Karpas-422 (cell line): ENCODE results near the gene HPS1. TPM values are rescaled to one million over a fixed set of nuclear protein-coding genes. Genes with fewer than 3 reads are reported as not detected.

Experiments
- DNase-seq: peaks from one replicate; pipeline ENCODE4 v3.0.0-alpha.2; 2015
- H2AFZ ChIP-seq: fragments of 200-600 bp; sonication (generic); 2 replicates; pipeline ENCODE4 v1.6.1; 2014; ENCODE audit warnings: antibody characterized with exemption, low read length, mixed read lengths
- H3K27ac ChIP-seq: fragments of 200-600 bp; sonication (generic); 2 replicates; pipeline ENCODE4 v1.5.1; 2014; ENCODE audit warnings: mild to moderate bottlenecking, low read length, moderate library complexity
- H3K27me3 ChIP-seq: fragments of 200-600 bp; sonication (generic); 2 replicates; pipeline ENCODE4 v1.6.1; 2014; ENCODE audit warnings: low read length, mixed read lengths
- H3K36me3 ChIP-seq: fragments of 200-600 bp; sonication (generic); 2 replicates; pipeline ENCODE4 v1.6.1; 2014; ENCODE audit warnings: low read length, mixed read lengths; ENCODE audit not compliant: insufficient read depth
- H3K4me1 ChIP-seq: fragments of 200-600 bp; sonication (generic); 2 replicates; pipeline ENCODE4 v1.6.1; 2014; ENCODE audit warnings: mild to moderate bottlenecking, low read length, mixed read lengths
- H3K4me2 ChIP-seq: fragments of 200-600 bp; sonication (generic); 2 replicates; pipeline ENCODE4 v1.6.1; 2014; ENCODE audit warnings: low read length, low read depth, mild to moderate bottlenecking; ENCODE audit not compliant: poor library complexity, severe bottlenecking
- H3K4me3 ChIP-seq: fragments of 200-600 bp; sonication (generic); 2 replicates; pipeline ENCODE4 v1.5.1; 2014; ENCODE audit warnings: mild to moderate bottlenecking, antibody characterized with exemption, low read length, mixed read lengths
- H3K79me2 ChIP-seq: fragments of 200-600 bp; sonication (generic); 2 replicates; pipeline ENCODE4 v1.6.1; 2014; ENCODE audit warnings: mild to moderate bottlenecking, low read length, mixed read lengths
- H3K9ac ChIP-seq: fragments of 200-600 bp; sonication (generic); 2 replicates; pipeline ENCODE4 v1.6.0; 2014; ENCODE audit warnings: low read length
- H3K9me2 ChIP-seq: fragments of 200-600 bp; sonication (generic), shearing (Covaris generic); replicated peaks from 2 replicates; pipeline ENCODE4 v1.6.0; 2014; ENCODE audit warnings: mild to moderate bottlenecking, low read length, moderate library complexity; ENCODE audit not compliant: insufficient read depth
- H3K9me3 ChIP-seq: fragments of 300-700, 200-600 bp; sonication (generic); 2 replicates; pipeline ENCODE4 v1.6.1; 2014; ENCODE audit warnings: low read length, mixed read lengths
- H4K20me1 ChIP-seq: fragments of 200-600 bp; sonication (generic); 2 replicates; pipeline ENCODE4 v1.6.1; 2014; ENCODE audit warnings: mild to moderate bottlenecking, antibody characterized with exemption, low read length, low read depth; ENCODE audit not compliant: insufficient read depth
- total RNA-seq: library from RNA; depleted of rRNA; stranded (reverse); fragments of >200 nt; shearing (Covaris generic); gene quantifications from 2 replicates; pipeline ENCODE4 v1.2.3, GENCODE V29; 2014; ENCODE audit warnings: low replicate concordance

HPS1 gene
- total RNA-seq, 1 experiment from 2014 or later = 35.6 TPM

DNA sequence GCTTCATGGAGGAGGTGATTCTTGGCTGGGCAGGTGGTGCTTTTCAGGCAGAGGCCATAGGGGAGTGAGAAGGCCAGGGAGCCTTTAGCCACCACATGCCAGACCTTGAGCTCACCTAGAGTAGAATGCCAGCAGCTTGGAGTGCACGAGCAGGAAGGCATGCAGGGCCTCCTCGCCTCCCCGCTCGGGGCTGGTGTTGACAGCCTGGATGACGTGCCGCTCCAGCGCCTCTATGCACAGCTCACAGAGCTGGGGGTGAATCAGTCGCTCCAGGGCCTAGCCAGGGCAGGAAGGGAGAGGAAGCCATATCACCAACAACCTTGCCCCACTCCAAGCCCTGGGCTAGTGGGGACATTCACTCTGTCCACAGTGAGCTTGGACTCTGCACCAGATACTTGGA is 15.7 kb downstream of the HPS1 start:
- Histone ChIP-seq H4K20me1 (no peaks in the 10 kb centered on the region), H3K9me2 (no peaks in the 10 kb centered on the region), H3K9me3 (no peaks in the 10 kb centered on the region), H3K79me2 (no peaks in the 10 kb centered on the region), H3K27me3 (no peaks in the 10 kb centered on the region), H3K27ac (no peak overlapping the region), H3K9ac (no peak overlapping the region), H3K4me1 (no peaks in the 10 kb centered on the region), H3K36me3 (peaks cover 7% of the 10 kb centered on the region; the same call in 1 of the 2 replicates), H3K4me2 (no peak overlapping the region), H3K4me3 (no peak overlapping the region), H2AFZ (no peak overlapping the region)
- no peak for DNase-seq

DNA sequence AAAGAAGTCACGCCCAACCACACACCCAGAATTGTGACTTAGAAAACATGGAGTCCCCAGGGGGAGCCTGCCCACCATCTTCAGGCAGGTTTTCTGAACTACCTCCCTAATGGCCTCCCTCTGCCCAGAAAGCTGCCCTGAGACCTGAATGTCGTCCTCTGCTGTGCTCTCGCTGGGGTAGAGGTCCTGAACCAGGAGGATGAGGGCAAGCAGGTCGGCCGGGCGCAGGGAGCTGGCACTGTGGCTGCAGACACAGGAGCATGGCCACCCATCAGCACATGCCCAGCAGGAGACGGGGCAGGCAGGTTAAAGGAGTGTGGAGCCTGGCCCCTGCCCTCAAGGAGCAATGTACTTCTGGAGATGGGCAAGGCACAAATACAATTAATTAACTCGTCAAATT is 16.3 kb downstream of the HPS1 start:
- Histone ChIP-seq H3K79me2 (no peaks in the 10 kb centered on the region), H3K27ac (no peak overlapping the region), H2AFZ (no peak overlapping the region), H3K9me2 (no peaks in the 10 kb centered on the region), H3K27me3 (no peaks in the 10 kb centered on the region), H4K20me1 (no peaks in the 10 kb centered on the region), H3K4me3 (no peak overlapping the region), H3K9ac (no peak overlapping the region), H3K9me3 (no peaks in the 10 kb centered on the region), H3K36me3 (peaks cover 5% of the 10 kb centered on the region; the same call in 1 of the 2 replicates), H3K4me2 (no peak overlapping the region), H3K4me1 (no peaks in the 10 kb centered on the region)
- no peak for DNase-seq

DNA sequence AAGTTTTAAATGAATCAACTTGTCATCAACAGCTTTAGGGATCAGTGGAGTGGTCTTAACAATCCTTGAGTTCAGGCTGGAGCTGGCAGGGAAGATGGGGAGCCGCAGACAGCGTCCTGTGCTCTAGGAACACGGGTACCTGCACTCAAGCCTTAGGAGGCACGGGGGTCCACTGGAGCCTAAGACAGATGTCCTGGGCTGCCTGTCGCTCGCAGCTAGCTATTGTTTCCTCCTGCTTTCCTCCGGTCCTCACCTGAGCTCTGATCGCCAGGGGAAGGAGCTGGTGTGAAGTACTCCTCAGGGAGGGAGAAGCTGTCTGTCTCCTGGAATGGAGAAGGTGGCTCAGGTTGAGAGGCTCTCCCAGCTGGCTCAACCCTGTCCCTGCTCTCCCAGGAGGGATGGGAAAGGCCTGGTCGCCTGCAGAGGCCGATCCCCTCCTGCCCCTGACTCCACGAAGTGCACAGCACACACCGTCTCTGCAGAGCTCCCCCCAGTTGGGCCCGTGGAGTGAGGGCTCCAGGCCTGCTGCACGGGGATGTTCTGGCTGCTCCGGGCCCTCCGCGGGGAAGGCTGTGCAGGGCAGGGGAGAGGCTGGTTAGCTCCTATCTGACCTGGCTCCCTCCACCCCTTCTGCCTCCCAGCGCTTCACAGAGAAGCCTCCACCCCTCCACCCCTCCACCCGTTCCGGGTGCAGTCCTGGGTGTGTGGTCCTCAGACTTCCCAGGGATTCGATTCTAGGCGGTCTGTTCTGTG is 17.2 kb downstream of the HPS1 start:
- no peak overlapping the region for H3K9ac ChIP-seq
- no peaks in the 10 kb centered on the region for H3K27me3 ChIP-seq
- no peaks in the 10 kb centered on the region for H3K9me2 ChIP-seq
- H3K9me3 ChIP-seq = no peaks in the 10 kb centered on the region
- no peak for DNase-seq
- H3K27ac ChIP-seq = no peak overlapping the region
- no peak overlapping the region for H3K4me3 ChIP-seq
- H3K4me2 ChIP-seq = no peak overlapping the region
- no peaks in the 10 kb centered on the region for H4K20me1 ChIP-seq
- H3K36me3 ChIP-seq = no peaks in the 10 kb centered on the region; the same call in 1 of the 2 replicates
- no peaks in the 10 kb centered on the region for H3K79me2 ChIP-seq
- H3K4me1 ChIP-seq = no peaks in the 10 kb centered on the region
- H2AFZ ChIP-seq = no peak overlapping the region

DNA sequence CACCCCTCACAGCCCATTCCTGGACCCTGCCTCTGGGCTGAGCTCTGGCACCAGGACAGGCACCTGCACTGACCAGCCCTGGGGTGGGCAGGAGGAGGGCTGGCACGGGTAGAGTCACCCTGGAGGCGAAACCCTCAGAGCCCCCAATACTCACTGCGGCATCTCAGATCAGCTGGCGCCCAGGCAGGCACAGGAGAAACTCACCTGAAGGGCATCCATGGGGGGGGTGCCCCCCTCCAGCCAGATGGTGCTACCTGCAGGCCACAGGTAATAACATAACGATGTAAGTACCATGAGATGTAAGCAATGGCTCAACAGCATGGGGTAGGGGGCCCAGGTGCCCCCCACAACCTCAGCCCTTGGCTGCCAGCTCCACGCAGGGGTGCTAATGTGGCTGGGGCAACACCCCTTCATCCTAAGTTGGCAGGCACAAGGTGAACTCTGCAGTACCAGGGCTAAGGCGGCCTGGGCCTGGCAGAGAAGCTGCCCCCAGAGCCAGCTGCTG is 19.7 kb downstream of the HPS1 start:
- no peaks in the 10 kb centered on the region for H3K27me3 ChIP-seq
- no peaks in the 10 kb centered on the region for H3K36me3 ChIP-seq

DNA sequence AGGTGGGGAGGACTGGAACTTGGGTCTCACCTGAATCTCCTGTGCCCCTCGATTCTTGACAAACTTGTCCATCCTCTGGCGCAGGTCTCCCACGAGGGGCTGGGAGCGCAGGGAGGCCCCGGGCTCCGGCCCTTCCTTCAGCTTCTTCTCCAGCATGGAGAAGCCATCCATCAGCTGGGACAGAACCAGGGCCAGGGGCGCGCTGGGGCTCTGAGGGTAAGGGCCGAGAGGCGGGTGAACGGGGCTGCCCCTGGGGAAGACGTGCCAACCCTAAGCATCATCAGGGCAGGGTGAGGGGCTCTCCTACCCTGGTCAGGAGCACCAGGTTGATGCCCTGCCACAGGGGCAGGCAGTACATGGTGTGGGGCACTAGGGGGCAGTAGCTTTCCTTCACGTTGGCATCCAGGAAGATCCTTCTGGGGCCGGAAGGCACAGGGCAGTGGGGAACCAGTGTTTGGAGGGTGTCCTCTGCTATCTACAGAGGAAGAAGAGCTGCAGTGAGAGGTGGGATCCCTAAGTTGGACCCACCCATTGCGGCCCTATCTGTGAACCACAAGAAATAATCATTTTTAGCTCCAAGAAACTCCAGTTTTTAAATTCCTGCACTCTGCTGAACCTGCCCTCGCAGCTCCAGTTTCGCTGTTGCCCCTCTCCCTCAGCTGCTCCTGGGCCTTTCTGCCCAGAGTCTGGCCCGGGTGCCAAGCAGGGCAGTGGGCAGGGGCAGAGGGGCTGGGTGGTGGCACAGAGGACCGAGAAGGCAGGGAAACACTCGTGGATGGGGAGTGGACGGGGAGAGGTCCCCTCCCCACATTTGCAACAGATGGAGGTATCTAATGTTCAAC is 21.0 kb downstream of the HPS1 start:
- H4K20me1 ChIP-seq = no peaks in the 10 kb centered on the region
- H3K9me3 ChIP-seq = no peaks in the 10 kb centered on the region
- no peak overlapping the region for H3K4me3 ChIP-seq
- H3K79me2 ChIP-seq = no peaks in the 10 kb centered on the region
- H3K9me2 ChIP-seq = no peaks in the 10 kb centered on the region
- H3K4me1 ChIP-seq = no peaks in the 10 kb centered on the region
- no peaks in the 10 kb centered on the region for H3K27me3 ChIP-seq
- H2AFZ ChIP-seq = no peak overlapping the region
- no peaks in the 10 kb centered on the region for H3K36me3 ChIP-seq
- DNase-seq = peak; percentile 73
- H3K9ac ChIP-seq = no peak overlapping the region
- H3K4me2 ChIP-seq = no peak overlapping the region
- no peak overlapping the region for H3K27ac ChIP-seq

More for the DNA sequence above, 19.7 kb downstream of the HPS1 start:
- Histone ChIP-seq H4K20me1 (no peaks in the 10 kb centered on the region), H3K27ac (no peak overlapping the region), H3K4me3 (no peak overlapping the region), H3K4me2 (no peak overlapping the region), H3K9ac (no peak overlapping the region), H3K9me3 (no peaks in the 10 kb centered on the region), H2AFZ (no peak overlapping the region), H3K79me2 (no peaks in the 10 kb centered on the region), H3K9me2 (no peaks in the 10 kb centered on the region), H3K4me1 (no peaks in the 10 kb centered on the region)
- DNase-seq = no peak

DNA sequence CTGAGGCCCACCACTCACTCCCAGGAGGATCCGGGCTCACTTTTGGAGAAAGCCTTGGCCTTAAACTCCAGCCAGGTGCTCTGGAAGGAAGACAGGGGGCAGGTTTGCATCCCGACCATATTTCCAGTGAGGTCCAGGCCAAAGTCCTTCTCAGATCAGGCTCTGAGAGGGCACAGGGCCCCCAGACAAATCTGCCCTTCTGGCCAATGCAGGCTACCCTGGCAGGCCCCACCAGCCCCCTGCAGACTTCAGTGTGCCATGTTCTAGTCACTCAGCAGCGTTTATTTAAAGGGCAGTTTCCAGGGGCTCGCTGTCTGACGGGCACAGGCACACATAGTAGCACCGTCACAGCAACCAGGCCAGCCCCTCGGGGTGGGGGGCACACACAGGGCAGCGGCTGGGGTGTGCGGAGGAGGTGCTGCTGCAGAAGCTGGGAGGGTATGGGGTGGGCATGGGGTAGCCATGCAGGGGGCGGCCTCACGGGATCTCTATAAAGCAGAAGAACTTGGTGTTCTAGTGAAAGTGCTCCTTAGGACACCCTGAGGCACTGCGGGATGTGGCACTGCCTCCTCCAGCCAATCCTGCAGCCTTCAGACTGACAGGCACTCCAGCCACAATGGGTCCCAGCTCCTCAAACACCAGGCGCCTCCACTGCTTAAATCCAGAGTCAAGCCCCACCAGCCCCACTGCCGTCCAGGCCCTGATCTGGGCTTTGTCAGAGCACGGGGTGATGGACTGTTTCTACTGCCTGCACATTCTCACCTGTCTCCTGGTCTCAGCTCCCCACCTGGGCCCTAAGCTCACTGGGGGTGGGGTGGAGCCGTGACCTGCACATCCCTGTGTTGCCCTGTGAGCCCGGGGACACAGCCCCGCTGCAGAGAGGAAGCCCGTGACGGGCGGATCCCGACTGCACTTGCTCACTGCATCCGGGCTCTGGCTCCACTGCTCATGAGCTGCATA is 22.2 kb downstream of the HPS1 start:
- Histone ChIP-seq H3K36me3 (no peaks in the 10 kb centered on the region), H3K27ac (no peak overlapping the region), H3K4me1 (no peaks in the 10 kb centered on the region), H3K27me3 (no peaks in the 10 kb centered on the region), H3K79me2 (no peaks in the 10 kb centered on the region), H4K20me1 (no peaks in the 10 kb centered on the region), H3K9me3 (no peaks in the 10 kb centered on the region), H2AFZ (no peak overlapping the region), H3K9ac (no peak overlapping the region), H3K4me2 (no peak overlapping the region), H3K4me3 (no peak overlapping the region), H3K9me2 (no peaks in the 10 kb centered on the region)
- DNase-seq = no peak

DNA sequence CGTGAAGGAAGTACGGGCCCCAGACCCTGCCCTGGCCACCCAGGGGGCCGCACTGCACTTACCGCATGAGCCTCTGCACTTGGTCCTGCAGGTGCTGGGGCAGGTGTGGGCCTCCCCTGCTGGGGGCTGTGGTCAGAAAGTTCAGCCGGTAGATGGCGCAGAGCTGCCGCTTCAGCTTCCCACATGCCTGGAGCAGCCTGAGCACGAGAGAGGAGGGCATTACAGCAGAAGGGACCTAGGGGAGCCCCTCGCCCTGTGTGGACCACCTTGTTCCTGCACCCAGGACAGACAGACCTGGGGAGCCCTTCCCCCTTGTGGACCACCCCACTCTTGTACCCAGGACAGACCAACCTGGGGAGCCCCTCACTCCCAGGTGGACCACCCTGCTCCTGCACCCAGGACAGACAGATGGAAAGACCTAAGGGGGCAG is 23.0 kb downstream of the HPS1 start:
- H3K27ac ChIP-seq = no peak overlapping the region
- no peaks in the 10 kb centered on the region for H3K79me2 ChIP-seq
- H3K36me3 ChIP-seq = no peaks in the 10 kb centered on the region
- no peak overlapping the region for H2AFZ ChIP-seq
- no peak overlapping the region for H3K9ac ChIP-seq
- DNase-seq = no peak
- H3K9me3 ChIP-seq = no peaks in the 10 kb centered on the region
- H3K9me2 ChIP-seq = no peaks in the 10 kb centered on the region
- no peak overlapping the region for H3K4me3 ChIP-seq
- no peaks in the 10 kb centered on the region for H3K27me3 ChIP-seq
- no peak overlapping the region for H3K4me2 ChIP-seq
- no peaks in the 10 kb centered on the region for H3K4me1 ChIP-seq
- no peaks in the 10 kb centered on the region for H4K20me1 ChIP-seq
